CD4-positive, alpha-beta T cell treated with Interleukin-17A for 4 hours (primary cell): ENCODE data around the gene BPHL.
A peak's percentile ranks its signal among the peaks of the same experiment; 100 is the strongest.
"Not testable (repeated sequence)": the region's sequence is repeated elsewhere in the genome, so short reads cannot be mapped to it uniquely, and the experiment has no call there.

ENCODE experiments used
- DNase-seq: peaks from one replicate; pipeline ENCODE4 v3.0.0-alpha.2; 2020; ENCODE audit warnings: mixed read lengths

The BPHL gene

GRCh38 chr6:3124667-3125066 lies 6.2 kb downstream of the BPHL start:
- DNase-seq, result no peak

GRCh38 chr6:3125815-3126214 lies 7.3 kb downstream of the BPHL start:
- DNase-seq, result no peak

GRCh38 chr6:3128356-3129108 lies 10.0 kb downstream of the BPHL start:
- DNase-seq, result no peak

GRCh38 chr6:3131695-3132094 lies 13.2 kb downstream of the BPHL start:
- DNase-seq, result no peak

- no peak for DNase-seq
Observed at GRCh38 chr6:3133515-3133914, 15.0 kb downstream of the BPHL start.

GRCh38 chr6:3135668-3136291 lies 17.3 kb downstream of the BPHL start:
- no peak for DNase-seq

- no peak for DNase-seq
Observed at GRCh38 chr6:3136292-3137011, 17.9 kb downstream of the BPHL start.

GRCh38 chr6:3137057-3137777 lies 18.7 kb downstream of the BPHL start:
- DNase-seq, result no peak

GRCh38 chr6:3137873-3138272 lies 19.4 kb downstream of the BPHL start:
- not testable (repeated sequence) for DNase-seq

GRCh38 chr6:3138341-3138740 lies 19.8 kb downstream of the BPHL start:
- DNase-seq, result no peak

- no peak for DNase-seq
Observed at GRCh38 chr6:3139090-3139903, 20.8 kb downstream of the BPHL start.

- DNase-seq, result no peak
Observed at GRCh38 chr6:3140201-3140600, 21.7 kb downstream of the BPHL start.

- no peak for DNase-seq
Observed at GRCh38 chr6:3142536-3142935, 24.0 kb downstream of the BPHL start.

GRCh38 chr6:3143158-3143557 lies 24.6 kb downstream of the BPHL start:
- no peak for DNase-seq

- no peak for DNase-seq
Observed at GRCh38 chr6:3144571-3144970, 26.1 kb downstream of the BPHL start.

- DNase-seq, result no peak
Observed at GRCh38 chr6:3147914-3148757, 29.6 kb downstream of the BPHL start.

GRCh38 chr6:3151691-3152090 lies 33.2 kb downstream of the BPHL start:
- DNase-seq, result no peak

- DNase-seq, result no peak
Observed at GRCh38 chr6:3152689-3153088, 34.2 kb downstream of the BPHL start.

GRCh38 chr6:3155416-3155815 lies 36.9 kb downstream of the BPHL start:
- not testable (repeated sequence) for DNase-seq

- DNase-seq, result peak; percentile 35
Observed at GRCh38 chr6:3156184-3157130, 37.9 kb downstream of the BPHL start.
